ENCODE measurements around the gene FSIP2. TPM values are rescaled to one million over a fixed set of nuclear protein-coding genes. Genes with fewer than 3 reads are reported as not detected.

Gene FSIP2
- polyA plus RNA-seq, 3 donors: not detected

GRCh38 chr2:185796758-185797157 is 58.2 kb downstream of the FSIP2 start:
- TF ChIP-seq CTCF (IDR thresholded peaks at IDR 0.05): no peak
- no peak overlapping the region for H3K27ac Mint-ChIP-seq

GRCh38 chr2:185802926-185803325 is 64.3 kb downstream of the FSIP2 start:
- Histone ChIP-seq H3K27ac (ENCODE audit: low read depth in 1 of 2, low read length in 2 of 2) (no peak overlapping the region), H3K4me1 (ENCODE audit: control insufficient read depth in 1 of 2, insufficient read depth in 2 of 2, low read length in 2 of 2) (no peaks in the 10 kb centered on the region), H3K36me3 (replicated peaks in 1 of 2; ENCODE audit: control insufficient read depth in 1 of 2, insufficient read depth in 2 of 2, low read length in 2 of 2) (no peaks in the 10 kb centered on the region), H3K4me2 (replicated peaks; ENCODE audit: extremely low read depth, low read length, poor library complexity, severe bottlenecking) (no peak overlapping the region), H4K20me1 (ENCODE audit: insufficient read depth, low read length) (no peaks in the 10 kb centered on the region), H3K27me3 (ENCODE audit: control insufficient read depth in 2 of 2, insufficient read depth in 2 of 2, low read length in 2 of 2) (no peaks in the 10 kb centered on the region), H3K9me3 (replicated peaks in 1 of 2; ENCODE audit: control insufficient read depth in 1 of 2, insufficient read depth in 1 of 2, low read length in 2 of 2) (no peaks in the 10 kb centered on the region), H2AFZ (ENCODE audit: insufficient read depth, low read depth, low read length, poor library complexity, severe bottlenecking) (no peak overlapping the region), H3K9ac (ENCODE audit: insufficient read depth, low read length, poor library complexity, severe bottlenecking) (no peak overlapping the region), H3K4me3 (replicated peaks in 1 of 3; ENCODE audit: low read depth in 2 of 3, low read length in 3 of 3) (no peak overlapping the region), H3K79me2 (ENCODE audit: insufficient read depth, low read length) (no peaks in the 10 kb centered on the region)
- H3K27ac Mint-ChIP-seq: no peak overlapping the region
- DNase-seq: no peak
- H3K4me3 Mint-ChIP-seq: no peak overlapping the region
- no peak for TF ChIP-seq CTCF (IDR thresholded peaks at IDR 0.05)
- H3K36me3 Mint-ChIP-seq: no peaks in the 10 kb centered on the region
- intact Hi-C loops (cut with micrococcal nuclease): no loop called here
- H3K9me3 Mint-ChIP-seq: peaks cover 0 to 2% (median under 1%) of the 10 kb centered on the region in 7 donors
- H3K4me1 Mint-ChIP-seq: no peaks in the 10 kb centered on the region
- no peaks in the 10 kb centered on the region for H3K27me3 Mint-ChIP-seq (ENCODE audit: low read depth in 3 of 3)

More at GRCh38 chr2:185796758-185797157, 58.2 kb downstream of the FSIP2 start:
- H3K27ac ChIP-seq (ENCODE audit: low read depth in 1 of 2, low read length in 2 of 2): no peak overlapping the region
- peaks cover 0 to 2% of the 10 kb centered on the region in 2 donors for H3K9me3 ChIP-seq (replicated peaks in 1 of 2; ENCODE audit: control insufficient read depth in 1 of 2, insufficient read depth in 1 of 2, low read length in 2 of 2)
- H3K27me3 ChIP-seq (ENCODE audit: control insufficient read depth in 2 of 2, insufficient read depth in 2 of 2, low read length in 2 of 2): no peaks in the 10 kb centered on the region
- no peak overlapping the region for H3K4me2 ChIP-seq (replicated peaks; ENCODE audit: extremely low read depth, low read length, poor library complexity, severe bottlenecking)
- intact Hi-C loops (cut with micrococcal nuclease): no loop called here
- Mint-ChIP-seq H3K36me3 (no peaks in the 10 kb centered on the region), H3K27me3 (ENCODE audit: low read depth in 3 of 3) (no peaks in the 10 kb centered on the region), H3K4me3 (no peak overlapping the region), H3K4me1 (no peaks in the 10 kb centered on the region), H3K9me3 (peaks cover 0 to 4% (median 2%) of the 10 kb centered on the region in 7 donors)
- no peak overlapping the region for H3K4me3 ChIP-seq (replicated peaks in 1 of 3; ENCODE audit: low read depth in 2 of 3, low read length in 3 of 3)
- H3K36me3 ChIP-seq (replicated peaks in 1 of 2; ENCODE audit: control insufficient read depth in 1 of 2, insufficient read depth in 2 of 2, low read length in 2 of 2): no peaks in the 10 kb centered on the region
- no peaks in the 10 kb centered on the region for H3K4me1 ChIP-seq (ENCODE audit: control insufficient read depth in 1 of 2, insufficient read depth in 2 of 2, low read length in 2 of 2)
- 94% methylated on average over 2 of the region's 2 CpGs for WGBS (ENCODE audit: insufficient coverage)
- no peak overlapping the region for H3K9ac ChIP-seq (ENCODE audit: insufficient read depth, low read length, poor library complexity, severe bottlenecking)
- no peaks in the 10 kb centered on the region for H4K20me1 ChIP-seq (ENCODE audit: insufficient read depth, low read length)
- DNase-seq: no peak
- H2AFZ ChIP-seq (ENCODE audit: insufficient read depth, low read depth, low read length, poor library complexity, severe bottlenecking): no peak overlapping the region
- no peaks in the 10 kb centered on the region for H3K79me2 ChIP-seq (ENCODE audit: insufficient read depth, low read length)

All from CD14-positive monocyte (primary cell).